Effector memory CD4-positive, alpha-beta T cell (primary cell): ENCODE results near the gene RIN3.
A peak's percentile ranks its signal among the peaks of the same experiment; 100 is the strongest.

Experiments
- DNase-seq, 3 donors: peaks; one replicate each; pipeline ENCODE4 v3.0.0-alpha.2; 2020
- H3K27ac ChIP-seq: 2 replicates; pipeline ENCODE4 v1.7.0; 2013; ENCODE audit warnings: mild to moderate bottlenecking, low read length, moderate library complexity; ENCODE audit not compliant: insufficient read depth, poor library complexity, severe bottlenecking
- H3K27me3 ChIP-seq: replicated peaks from 2 replicates; pipeline ENCODE4 v1.7.0; 2013; ENCODE audit warnings: mild to moderate bottlenecking, low read length; ENCODE audit not compliant: insufficient read depth, control insufficient read depth, poor library complexity, severe bottlenecking
- H3K36me3 ChIP-seq: 2 replicates; pipeline ENCODE4 v1.7.0; 2013; ENCODE audit warnings: mild to moderate bottlenecking, low read length, moderate library complexity; ENCODE audit not compliant: control insufficient read depth, insufficient read depth
- H3K4me1 ChIP-seq: 2 replicates; pipeline ENCODE4 v1.7.0; 2013; ENCODE audit warnings: low read length, mild to moderate bottlenecking; ENCODE audit not compliant: control insufficient read depth, insufficient read depth, poor library complexity, severe bottlenecking
- H3K4me3 ChIP-seq: 2 replicates; pipeline ENCODE4 v1.7.0; 2013; ENCODE audit warnings: low read length, low read depth, mild to moderate bottlenecking; ENCODE audit not compliant: insufficient read depth, poor library complexity, severe bottlenecking
- H3K9me3 ChIP-seq: 2 replicates; pipeline ENCODE4 v1.7.0; 2013; ENCODE audit warnings: mild to moderate bottlenecking, low read length, moderate library complexity; ENCODE audit not compliant: control insufficient read depth

RIN3 gene

GRCh38 chr14:92596331-92596907, 82.8 kb downstream of the RIN3 start:
- H3K27me3 ChIP-seq: no peaks in the 10 kb centered on the region
- no peaks in the 10 kb centered on the region for H3K4me1 ChIP-seq
- no peak overlapping the region for H3K27ac ChIP-seq
- DNase-seq: no peak
- H3K36me3 ChIP-seq: no peaks in the 10 kb centered on the region
- no peak overlapping the region for H3K4me3 ChIP-seq
- H3K9me3 ChIP-seq: no peaks in the 10 kb centered on the region

GRCh38 chr14:92597906-92598905, 84.6 kb downstream of the RIN3 start:
- DNase-seq: no peak
- Histone ChIP-seq H3K9me3 (no peaks in the 10 kb centered on the region), H3K27ac (no peak overlapping the region), H3K4me3 (no peak overlapping the region), H3K27me3 (no peaks in the 10 kb centered on the region), H3K4me1 (peaks cover 2% of the 10 kb centered on the region), H3K36me3 (no peaks in the 10 kb centered on the region)

DNA sequence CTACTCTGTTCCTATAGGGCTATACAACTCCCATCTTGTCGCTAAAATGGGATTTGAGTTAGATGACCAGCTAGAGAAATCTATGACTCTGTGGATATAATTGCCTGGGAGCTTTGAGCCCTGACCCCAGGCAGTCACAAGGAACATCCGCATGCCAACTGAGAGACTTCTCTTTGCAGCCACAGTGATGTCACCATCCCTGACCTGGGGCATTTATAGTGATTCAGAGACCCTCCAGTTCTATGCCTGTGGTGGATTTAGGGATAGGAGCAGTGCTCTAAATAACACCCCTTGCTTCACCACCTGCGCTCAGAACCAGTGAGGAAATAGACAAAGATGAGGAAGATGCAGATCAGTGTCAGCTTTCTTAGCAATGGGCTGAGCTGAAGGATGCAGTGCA, 86.2 kb downstream of the RIN3 start:
- no peak overlapping the region for H3K4me3 ChIP-seq
- H3K9me3 ChIP-seq: no peaks in the 10 kb centered on the region
- H3K27me3 ChIP-seq: no peaks in the 10 kb centered on the region
- H3K27ac ChIP-seq: no peak overlapping the region
- peaks cover 5% of the 10 kb centered on the region for H3K4me1 ChIP-seq
- H3K36me3 ChIP-seq: no peaks in the 10 kb centered on the region
- DNase-seq: no peak

DNA sequence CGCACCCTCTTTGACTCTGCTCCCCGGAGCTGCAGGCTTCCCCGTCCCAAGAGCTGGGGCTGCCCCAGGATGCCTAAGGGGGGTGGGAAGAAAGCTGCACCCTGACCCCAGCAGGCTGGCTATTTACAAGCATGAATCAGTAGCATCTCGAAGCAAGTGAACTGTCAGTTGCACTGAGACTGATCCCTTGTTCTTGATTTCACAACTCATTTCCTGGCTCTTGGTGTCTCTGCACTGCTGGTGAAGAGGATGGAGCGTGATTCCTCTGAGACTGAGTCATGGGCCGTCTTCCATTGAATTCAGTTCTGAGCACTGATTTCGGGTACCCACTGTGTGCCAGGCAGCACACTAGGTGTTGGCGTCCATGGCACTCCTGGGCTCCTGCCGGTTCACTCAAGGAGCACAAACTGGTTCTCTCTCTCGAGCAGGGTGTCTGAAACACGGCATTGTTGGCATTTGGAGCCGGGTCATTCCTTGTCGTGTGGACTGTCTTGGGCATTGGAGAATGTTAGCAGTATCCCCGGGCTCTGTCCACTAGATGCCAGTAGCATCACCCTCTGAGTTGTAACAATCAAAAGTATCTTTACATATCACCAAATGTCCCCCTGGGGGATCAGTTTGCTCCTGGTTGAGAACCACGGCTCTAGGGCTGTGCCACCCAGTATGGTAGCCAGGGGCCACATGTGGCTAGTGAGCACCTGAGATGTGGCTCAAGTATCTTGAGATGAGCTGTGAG, 86.9 kb downstream of the RIN3 start:
- no peak overlapping the region for H3K27ac ChIP-seq
- no peak for DNase-seq

GRCh38 chr14:92601131-92601710, 87.6 kb downstream of the RIN3 start:
- no peaks in the 10 kb centered on the region for H3K9me3 ChIP-seq
- no peaks in the 10 kb centered on the region for H3K36me3 ChIP-seq
- no peak for DNase-seq
- H3K27me3 ChIP-seq: no peaks in the 10 kb centered on the region
- peaks cover 5% of the 10 kb centered on the region for H3K4me1 ChIP-seq
- no peak overlapping the region for H3K4me3 ChIP-seq
- no peak overlapping the region for H3K27ac ChIP-seq

More for the DNA sequence above, 86.9 kb downstream of the RIN3 start:
- H3K9me3 ChIP-seq: no peaks in the 10 kb centered on the region
- no peaks in the 10 kb centered on the region for H3K27me3 ChIP-seq
- H3K4me1 ChIP-seq: peaks cover 5% of the 10 kb centered on the region
- H3K36me3 ChIP-seq: no peaks in the 10 kb centered on the region
- no peak overlapping the region for H3K4me3 ChIP-seq

DNA sequence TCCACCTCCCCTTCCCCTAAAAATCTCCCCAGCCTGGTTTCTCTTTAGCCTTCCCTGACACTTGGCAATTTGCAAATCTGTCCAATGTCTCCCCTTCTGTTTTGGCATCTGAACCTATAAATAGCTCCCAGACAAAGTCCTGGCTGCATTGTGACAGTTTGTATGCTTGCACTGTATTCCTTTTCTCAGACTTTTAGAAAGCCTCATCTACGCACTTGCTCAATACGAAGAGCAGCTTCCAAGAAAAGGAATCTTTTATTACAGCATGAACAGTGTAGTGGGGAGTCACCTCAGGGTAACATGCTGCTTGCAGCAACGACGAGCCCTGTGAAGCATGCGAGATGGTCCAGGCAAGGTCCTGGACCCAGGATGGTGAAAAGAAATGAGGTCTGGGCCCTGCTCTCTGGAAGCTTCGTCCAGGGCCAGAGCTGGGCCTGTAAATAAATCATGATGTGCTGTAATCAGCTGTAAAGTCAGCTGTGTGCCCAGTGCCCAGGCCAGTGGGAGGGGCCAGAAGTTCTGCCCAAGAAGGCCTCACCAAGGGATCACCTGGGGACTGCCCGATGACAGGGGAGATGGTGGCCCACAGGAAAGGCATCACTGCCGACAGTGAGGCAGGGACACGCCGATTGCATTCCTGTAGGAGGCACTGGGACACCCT, 88.3 kb downstream of the RIN3 start:
- no peak for DNase-seq
- Histone ChIP-seq H3K4me3 (no peak overlapping the region), H3K27ac (no peak overlapping the region), H3K36me3 (no peaks in the 10 kb centered on the region), H3K9me3 (no peaks in the 10 kb centered on the region), H3K27me3 (no peaks in the 10 kb centered on the region), H3K4me1 (peaks cover 5% of the 10 kb centered on the region)

DNA sequence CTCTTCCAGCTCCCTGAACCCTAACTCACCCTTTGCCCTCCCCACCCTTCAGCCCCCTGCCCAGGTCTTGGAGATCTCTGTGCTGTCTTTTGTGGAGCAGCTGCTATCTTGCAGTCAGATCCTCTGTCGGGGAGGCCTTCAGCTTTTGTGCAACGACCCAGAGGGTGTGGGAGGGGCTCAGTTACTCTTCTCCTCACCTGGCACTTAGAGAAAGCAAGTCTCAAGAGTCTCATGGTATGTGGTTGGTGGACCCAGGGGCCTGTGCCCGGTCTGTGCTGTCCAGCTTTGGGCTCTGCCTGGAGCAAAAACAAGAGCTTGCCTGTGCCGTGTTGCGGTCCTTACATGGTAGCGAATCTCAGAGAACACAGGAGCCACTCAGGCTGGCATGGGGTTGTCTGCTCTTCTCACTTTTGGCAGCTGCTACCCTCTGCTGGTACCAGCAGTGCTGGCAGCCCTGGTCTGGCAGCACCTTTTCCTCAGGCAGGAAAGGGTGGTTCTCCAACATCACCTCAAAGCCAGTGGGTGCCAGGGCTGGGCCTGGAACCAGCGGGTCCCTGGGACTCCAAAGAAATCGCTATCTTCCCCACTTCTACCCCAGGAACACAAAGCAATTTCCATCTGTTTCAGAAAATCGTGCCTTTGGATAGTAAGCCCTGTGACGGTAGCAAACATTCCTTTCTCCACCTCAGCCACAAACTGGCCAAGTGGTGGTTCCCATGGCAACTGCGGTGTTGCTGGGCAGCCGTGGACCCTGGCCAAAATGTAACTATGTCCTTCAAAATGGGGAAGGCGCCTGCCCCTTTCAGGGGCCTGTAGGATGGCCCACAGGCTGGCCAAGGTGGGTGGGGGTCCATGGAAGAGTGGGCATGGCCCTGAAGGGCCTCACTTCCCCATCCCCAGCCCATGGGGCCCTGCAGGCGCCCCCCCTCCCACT, 90.0 kb downstream of the RIN3 start:
- H3K27me3 ChIP-seq: no peaks in the 10 kb centered on the region
- no peaks in the 10 kb centered on the region for H3K9me3 ChIP-seq
- H3K4me1 ChIP-seq: peaks cover 5% of the 10 kb centered on the region
- no peak overlapping the region for H3K4me3 ChIP-seq
- DNase-seq: peak in 1 of 3 donors; percentile 9
- H3K36me3 ChIP-seq: no peaks in the 10 kb centered on the region
- no peak overlapping the region for H3K27ac ChIP-seq

DNA sequence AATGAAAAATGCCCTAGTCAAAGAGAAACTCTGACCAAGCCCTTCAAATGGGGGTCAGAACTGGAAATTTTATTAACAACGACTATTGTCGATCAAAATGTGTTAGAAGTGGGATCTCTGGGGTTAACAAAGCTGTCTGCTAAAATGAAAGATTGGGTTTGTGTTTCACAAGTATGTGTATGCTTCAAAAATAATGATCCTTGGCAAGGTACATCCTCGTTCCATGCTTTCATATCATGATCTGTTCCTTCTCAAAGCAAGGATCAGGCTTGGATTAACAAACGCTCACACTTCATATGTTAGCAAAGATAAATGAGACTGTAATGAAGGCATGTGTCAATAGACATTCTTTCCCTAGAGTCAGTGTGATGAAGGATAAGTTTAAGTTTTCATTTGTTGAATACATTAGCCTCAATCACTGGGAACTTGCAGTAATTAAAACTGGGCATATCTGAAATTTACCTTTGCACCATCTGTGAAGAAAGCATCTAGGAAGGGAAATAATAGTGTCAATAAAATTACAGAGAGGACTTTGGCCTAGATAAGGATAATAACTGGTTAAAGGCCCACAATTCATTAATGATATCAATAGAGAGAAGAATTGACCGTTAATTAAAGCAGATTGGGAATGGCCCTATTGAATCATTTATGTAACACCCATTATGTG, 91.8 kb downstream of the RIN3 start:
- Histone ChIP-seq H3K27ac (no peak overlapping the region), H3K4me3 (no peak overlapping the region), H3K4me1 (peaks cover 5% of the 10 kb centered on the region), H3K9me3 (no peaks in the 10 kb centered on the region), H3K27me3 (no peaks in the 10 kb centered on the region), H3K36me3 (no peaks in the 10 kb centered on the region)
- no peak for DNase-seq
